ENCODE measurements around the gene CLIC3. TPM values are rescaled to one million over a fixed set of nuclear protein-coding genes. Genes with fewer than 3 reads are reported as not detected.

CLIC3 gene
- total RNA-seq, 1 donor, result 0.27 TPM

DNA sequence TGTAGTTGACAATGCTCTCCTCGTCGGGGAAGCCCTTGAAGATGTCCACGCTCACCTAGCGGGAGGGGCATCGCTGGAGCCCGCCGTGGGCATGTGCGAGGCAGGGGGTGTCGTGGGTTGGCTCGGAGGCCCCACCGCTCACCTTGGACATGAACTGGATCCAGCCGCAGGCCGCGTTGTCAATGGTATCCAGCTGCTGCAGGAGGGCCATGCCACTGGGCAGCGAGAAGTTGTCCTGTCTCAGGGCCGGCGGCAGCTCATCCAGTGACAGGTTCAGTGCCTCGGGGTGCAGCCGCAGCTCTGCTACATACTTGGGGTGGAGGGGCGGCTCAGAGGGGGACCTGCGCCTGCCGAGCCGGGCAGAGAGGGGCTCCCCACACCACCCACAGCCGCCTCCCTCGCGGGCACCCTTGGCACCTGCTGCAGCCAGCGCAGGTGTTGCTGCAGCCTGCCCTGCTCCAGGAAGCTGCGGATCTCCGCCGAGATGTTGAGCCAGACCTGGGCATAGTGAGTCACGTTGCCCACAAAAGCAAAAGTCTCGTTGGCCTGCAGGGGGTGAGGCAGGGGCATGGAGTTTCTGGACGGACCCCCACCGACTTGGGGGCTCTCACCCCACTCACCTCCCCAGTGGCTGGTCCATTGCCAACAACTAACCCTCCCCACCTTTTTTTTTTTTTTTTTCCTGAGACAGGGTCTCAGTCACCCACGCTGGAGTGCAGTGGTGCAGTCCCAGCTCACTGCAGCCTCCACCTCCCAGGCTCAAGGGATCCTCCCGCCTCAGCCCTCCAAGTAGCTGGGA is 22.6 kb upstream of the CLIC3 start:
- DNase-seq (ENCODE audit: low read depth in 2 of 3, low spot score in 2 of 3), result no peak

DNA sequence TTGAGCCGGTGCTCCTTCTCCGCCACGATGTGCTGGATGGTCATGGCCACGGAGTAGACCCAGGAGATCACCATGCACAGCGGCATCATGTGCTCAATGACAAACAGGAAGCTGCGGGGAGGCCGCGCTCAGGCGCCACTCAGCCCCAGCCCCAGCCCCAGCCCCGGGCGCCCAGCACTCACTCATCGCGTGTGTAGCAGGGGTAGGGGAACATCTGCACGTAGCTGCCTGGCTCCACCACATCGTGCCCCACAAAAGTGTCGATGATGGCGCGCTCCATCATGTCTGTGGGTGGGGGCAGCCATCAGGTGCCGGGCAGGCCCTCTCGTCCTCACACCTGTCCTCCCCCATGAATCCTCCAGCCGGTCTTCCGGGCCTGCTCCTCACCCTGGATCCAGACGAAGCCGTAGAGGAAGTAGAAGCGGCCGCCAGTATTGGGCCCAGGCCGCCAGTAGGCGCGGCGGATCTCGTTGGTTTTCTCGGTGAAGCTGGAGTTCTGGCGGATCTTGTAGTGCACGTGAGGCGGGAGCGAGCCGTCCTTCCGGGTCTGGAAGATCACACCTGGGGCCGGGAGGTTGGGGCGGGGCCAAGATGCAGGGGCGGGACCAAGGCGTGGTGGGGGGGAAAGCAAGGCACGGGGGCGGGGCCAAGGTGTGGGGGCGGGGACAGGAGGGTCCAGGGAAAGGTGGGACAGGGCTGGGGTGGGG is 21.6 kb upstream of the CLIC3 start:
- DNase-seq (ENCODE audit: low read depth in 2 of 3, low spot score in 2 of 3), result no peak

DNA sequence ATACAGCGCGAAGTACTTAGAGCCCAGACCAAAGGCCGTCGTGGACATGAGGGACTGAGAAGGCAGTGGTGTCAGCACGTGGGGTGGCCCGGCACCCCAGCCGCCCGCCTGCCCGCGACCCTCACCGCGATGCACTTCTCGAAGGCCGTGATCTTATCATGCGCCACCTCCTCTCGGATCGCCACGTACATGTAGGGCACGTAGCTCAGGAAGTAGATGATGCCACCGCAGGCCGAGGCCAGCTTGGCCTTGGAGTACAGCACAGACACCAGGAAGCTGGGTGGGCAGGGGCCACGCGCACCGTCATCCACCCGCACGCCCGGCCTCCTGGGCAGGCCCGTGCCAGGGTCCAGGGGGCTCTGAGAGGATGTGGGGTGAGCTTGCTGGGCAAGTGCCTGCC is 20.7 kb upstream of the CLIC3 start:
- DNase-seq (ENCODE audit: low read depth in 2 of 3, low spot score in 2 of 3), result no peak

DNA sequence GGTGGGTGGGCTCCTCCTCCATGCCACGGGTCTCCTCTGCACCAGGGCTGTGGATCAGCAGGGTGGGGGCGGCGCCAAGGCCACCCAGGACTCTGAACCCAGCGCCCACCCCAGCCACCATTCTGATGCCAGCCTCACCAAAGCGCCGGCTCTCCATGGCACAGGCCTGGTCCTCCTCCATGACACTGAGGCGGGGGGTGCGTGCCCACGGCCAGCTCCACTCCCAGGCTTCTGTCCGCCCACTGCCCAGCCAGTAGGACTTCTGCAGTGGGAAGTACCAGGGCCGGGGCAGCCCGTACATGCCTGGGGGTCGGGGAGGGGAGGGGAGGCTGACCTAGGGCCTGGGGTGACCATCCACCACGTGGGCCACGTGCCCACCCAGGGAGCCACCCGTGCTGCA is 20.1 kb upstream of the CLIC3 start:
- no peak for DNase-seq (ENCODE audit: low read depth in 2 of 3, low spot score in 2 of 3)

DNA sequence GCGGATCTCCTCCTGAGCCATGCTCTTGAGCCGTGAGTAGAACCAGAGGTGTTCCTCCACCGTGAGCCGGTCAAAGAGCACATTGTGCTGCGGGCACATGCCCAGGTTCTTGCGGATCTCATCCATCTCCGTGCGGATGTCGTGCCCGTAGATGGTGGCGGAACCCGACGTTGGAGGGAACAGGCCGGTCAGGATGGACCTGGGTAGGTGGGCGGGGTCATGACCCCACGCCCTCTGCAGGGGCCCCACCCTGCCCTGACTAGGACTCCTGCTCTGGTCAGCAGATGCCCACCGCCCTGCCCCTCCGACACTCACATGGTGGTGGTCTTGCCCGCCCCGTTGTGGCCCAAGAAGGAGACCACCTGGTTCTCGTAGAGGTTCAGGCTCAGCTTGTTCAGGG is 19.6 kb upstream of the CLIC3 start:
- DNase-seq (ENCODE audit: low read depth in 2 of 3, low spot score in 2 of 3), result no peak

DNA sequence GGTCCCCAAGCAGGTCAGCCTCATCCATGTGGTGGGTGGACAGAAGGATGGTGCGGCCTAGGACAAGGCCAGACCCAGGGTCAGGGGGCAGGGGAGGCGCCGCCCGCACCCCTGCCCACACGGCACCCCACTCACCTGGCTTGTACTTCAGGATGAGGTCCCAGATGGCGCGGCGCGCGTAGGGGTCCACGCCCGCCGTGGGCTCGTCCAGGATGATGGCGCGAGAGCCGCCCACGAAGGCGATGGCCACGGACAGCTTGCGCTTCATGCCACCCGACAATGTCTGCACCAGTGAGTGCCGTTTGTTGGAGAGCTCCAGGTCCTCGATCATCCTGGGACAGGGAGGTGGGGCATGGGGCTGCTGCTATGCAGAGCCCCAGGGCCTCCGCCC is 19.2 kb upstream of the CLIC3 start:
- no peak for DNase-seq (ENCODE audit: low read depth in 2 of 3, low spot score in 2 of 3)

DNA sequence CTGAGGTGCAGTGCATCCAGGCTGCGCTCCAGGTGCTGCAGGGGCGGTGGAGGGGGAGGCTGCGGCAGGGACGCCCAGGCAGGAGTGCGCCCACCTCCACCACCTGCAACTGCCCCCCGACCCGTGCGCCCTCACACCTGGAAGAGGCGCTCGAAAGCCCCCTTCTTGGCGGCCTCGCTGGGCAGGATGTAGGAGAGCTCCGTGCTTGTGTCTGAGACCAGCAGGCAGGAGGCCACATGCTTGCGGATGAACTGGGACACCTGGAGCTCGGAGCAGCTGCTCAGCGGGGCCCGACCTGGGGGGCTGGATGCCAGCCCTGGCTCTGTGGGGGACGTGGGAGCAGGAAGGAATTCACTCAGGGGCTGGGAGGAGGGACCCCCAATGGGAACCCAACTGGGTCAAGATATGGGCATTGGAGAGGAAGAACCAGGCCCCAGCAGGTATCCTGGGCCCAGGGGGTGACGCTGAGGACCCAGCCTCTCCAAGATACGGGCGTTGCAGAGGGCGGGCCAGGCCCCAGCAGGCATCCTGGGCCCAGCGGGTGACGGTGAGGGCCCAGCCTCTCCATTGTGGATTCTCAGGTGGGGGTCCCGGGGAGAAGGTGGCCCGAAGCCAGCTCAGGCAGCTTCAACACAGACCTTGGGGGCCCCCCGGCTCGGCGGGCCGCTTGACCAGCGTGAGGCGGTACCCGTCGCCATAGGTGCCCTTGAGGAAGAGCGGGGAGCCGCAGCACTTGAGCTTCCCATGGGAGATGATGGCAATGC is 18.6 kb upstream of the CLIC3 start:
- no peak for DNase-seq (ENCODE audit: low read depth in 2 of 3, low spot score in 2 of 3)

DNA sequence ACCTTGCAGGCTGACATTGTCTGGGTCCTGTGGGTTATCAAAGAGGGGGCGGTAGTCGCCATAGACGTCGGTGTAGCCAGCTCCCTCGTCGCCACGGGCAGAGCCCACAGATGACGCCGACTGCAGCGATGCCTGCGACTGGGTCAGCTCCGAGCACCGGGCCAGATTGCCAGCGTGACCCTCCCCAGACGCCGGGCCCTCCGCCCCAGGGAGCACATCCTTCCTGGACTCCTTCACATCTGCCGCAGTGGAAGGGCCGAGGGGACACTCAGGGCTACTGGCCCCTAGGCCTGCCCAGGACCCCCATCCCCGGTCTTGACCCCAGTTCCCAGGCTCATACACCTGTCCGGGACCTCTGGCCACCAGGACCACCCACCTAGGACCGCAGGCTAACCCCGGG is 17.8 kb upstream of the CLIC3 start:
- no peak for DNase-seq (ENCODE audit: low read depth in 2 of 3, low spot score in 2 of 3)

DNA sequence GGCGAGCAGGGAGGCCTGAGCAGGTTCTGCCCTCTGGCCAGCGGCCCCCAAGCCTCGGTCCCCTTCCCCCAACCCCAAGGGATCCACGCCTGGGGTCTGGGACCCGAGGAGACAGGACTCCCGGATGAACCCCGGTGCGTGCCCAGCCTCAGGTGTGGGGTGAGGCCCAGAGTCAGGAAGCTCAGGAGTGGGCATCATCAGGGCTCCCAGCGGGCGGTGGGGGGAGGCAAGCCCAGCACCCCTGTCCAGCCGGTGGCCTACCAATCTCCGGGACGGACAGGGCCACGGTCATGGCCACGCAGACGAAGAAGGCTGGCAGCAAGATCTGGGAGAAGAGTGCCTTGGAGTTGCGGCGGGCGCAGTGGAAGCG is 17.2 kb upstream of the CLIC3 start:
- no peak for DNase-seq (ENCODE audit: low read depth in 2 of 3, low spot score in 2 of 3)

DNA sequence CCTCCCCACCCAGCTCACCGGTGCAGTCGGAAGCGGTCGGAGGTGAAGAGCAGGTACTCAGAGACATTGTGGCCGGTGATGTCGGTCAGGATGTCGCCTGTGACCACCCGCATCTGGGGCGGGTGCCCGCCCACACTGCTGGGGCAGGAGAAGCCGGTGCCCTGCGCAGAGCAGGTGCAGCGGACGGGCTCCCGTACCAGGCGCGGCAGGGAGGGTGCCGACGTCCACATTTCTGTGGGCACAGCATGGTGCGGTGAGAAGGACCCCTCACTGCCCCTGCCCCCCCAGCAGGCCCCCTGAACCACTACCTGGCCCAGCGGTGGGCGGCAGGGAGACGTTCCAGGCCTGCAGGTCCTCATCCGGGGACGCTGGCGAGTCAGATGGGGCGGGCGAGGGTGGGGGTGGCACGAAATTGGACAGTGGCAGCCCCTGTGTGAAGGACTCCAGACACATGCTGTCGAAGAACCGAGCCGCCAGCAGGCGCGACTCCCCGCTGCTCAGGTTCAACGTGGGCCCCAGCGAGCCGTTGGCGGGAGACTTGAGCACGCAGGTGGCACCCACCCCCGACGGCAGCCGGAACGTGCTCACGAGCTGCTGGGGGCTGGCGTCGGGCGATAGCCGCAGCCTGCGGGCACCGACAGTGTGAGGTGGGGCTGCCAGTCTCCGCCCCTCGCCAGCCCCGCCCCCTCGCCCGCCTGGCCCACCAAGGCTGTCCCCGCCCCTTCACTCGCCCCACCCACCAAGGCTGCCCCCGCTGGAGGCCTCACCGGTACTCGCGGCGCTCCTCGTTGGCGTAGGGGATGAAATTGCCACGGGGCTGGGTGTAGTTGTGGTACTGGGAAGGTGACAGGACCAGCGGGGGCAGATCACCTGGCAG is 16.6 kb upstream of the CLIC3 start:
- DNase-seq (ENCODE audit: low read depth in 2 of 3, low spot score in 2 of 3), result no peak

DNA sequence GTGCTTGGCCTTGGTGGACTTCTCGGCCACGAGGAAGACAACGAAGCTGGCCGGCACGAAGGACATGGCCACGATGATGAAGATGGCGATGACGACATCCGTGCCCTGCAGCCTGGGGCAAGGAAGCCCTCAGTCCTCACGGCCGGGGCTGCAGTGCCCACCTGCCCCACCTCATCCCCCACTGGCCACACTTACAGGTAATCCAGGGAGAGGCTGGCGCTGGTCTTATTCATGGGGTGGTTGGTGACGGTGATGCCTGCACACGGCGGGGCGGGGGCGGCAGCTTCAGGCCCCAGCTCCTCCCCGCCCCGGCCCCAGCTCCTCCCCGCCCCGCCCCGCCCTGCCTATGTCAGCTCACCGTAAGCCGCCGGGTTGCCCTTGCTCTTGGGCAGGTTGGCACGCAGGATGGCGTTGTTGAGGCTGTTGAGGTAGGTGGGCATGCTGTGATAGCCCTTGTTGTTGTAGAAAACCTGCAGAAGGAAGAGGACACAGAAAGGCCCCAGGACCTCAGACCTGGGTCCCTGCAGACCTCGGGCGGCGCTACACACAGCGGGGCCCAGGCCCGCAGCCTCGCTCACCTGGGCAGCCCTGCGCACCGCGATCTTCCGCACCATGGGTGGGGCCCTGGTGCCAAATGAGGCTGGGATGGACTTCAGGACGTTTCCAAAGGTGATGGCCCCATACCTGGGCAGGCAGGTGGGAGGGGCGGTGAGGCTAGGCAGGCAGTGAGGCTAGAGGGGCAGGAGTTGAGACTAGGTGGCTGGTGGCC is 15.7 kb upstream of the CLIC3 start:
- DNase-seq (ENCODE audit: low read depth in 2 of 3, low spot score in 2 of 3), result no peak

DNA sequence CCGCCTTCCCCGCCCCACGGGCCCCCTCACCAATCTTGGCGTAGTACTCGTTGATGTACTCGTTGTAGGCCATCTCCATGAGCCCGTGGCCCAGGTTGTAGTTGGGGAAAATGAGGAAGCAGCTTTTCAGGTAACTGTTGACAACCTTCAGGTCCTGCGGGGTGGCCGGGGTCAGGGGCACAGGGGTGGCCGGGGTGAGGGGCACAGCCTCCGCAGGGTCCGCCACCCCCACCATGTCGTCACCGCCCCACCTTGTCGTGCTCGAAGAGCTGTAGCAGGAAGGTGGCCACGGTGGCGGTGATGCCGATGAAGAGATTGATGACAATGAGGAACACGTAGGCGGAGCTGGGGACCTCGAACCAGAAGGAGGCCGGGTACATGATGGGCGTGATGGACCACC is 14.8 kb upstream of the CLIC3 start:
- DNase-seq (ENCODE audit: low read depth in 2 of 3, low spot score in 2 of 3), result no peak

DNA sequence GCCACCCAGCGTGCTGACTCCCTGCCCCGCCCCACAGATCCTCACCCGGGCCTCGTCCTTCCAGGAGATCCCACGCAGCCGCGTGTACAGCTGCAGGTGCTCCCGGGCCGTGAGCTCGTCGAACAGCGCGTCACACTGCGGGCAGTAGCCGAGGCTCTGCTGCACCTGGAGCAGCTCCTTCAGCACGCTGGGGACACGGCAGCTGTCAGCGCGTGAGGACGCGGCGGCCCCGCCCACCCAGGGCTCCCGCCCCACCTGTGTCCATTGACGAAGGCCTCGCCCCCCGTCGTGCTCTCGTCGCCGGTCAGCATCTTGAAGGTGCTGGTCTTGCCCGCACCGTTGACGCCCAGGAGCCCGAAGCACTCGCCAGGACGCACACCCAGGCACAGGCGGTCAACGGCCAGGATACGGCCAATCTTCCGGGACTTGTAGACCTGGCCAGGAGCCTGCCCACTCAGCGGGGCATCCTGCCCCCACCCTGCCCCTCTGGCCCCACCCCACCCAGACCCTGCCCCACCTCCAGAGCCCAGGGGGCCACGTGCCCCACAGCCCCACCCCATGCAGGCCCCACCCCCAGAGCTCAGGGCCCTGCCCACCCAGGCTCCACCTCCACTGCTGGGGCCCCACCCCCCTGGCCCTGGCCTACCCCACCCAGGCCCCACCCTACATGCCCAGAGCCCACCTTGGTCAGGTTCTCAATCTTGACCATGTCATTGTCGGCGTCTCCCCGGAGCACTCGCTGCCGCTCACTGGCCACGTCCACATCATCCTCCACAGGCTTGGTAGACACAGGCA is 13.8 kb upstream of the CLIC3 start:
- no peak for DNase-seq (ENCODE audit: low read depth in 2 of 3, low spot score in 2 of 3)

DNA sequence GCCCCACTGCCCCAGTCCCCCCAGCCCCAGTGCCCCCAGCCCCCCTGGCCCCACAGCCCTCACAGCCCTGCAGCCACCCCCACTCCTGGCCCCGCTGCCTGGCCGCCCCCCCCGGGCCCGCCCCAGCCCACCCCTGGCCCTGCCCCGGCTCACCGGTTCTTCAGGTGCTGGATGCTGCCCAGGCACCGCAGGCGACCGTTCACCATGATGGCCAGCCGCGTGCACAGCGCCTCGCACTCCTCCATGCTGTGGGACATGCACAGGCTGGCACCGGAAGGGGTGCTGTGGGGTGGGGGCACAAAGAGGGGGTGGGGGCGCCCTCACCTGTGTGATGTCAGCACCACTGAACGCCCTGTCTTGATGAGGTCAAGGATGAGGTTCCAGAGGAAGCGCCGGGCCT is 12.8 kb upstream of the CLIC3 start:
- no peak for DNase-seq (ENCODE audit: low read depth in 2 of 3, low spot score in 2 of 3)

DNA sequence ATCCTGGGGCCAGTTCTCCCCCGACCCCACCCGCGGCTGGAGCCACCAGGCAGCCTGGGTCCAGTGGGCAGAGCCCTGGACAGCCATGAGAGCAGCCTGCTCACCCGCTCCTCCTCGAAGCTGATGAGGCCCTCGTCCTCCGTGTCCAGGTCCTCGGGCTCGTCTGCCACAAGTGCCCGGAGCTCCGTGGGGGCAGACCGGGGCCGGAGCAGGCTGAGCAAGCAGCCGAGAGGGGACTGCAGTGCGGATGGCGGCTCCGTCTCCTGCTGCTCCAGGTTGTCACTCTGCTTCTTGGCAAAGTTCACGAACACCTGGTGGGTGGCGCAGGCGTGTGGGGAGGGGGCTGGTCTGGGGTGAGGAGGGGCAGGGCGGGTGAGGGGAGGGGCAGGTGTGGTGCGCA is 11.9 kb upstream of the CLIC3 start:
- DNase-seq (ENCODE audit: low read depth in 2 of 3, low spot score in 2 of 3), result no peak

DNA sequence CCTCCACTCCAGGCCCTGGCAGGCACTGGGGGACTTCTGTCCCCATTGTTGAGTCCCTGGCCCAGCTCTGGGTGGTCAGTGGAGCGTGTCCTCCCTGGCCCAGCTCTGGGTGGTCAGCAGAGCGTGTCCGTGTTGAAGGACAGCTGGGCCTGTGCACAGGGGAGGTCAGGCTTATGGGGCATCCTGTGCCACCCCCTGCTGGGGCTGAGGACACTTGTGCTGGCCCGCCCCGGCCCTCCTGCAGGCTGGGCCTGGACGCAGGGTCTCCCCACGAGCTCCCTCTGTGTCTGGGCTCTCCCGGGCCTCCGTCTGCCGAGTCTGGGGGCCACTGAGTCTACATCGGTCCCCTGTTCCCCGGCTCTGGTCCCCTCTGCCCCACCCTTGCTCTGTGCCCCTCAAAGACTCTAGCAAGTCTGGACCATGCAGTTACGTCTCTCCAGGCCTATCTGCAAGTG is 11.5 kb upstream of the CLIC3 start:
- DNase-seq (ENCODE audit: low read depth in 2 of 3, low spot score in 2 of 3), result no peak

DNA sequence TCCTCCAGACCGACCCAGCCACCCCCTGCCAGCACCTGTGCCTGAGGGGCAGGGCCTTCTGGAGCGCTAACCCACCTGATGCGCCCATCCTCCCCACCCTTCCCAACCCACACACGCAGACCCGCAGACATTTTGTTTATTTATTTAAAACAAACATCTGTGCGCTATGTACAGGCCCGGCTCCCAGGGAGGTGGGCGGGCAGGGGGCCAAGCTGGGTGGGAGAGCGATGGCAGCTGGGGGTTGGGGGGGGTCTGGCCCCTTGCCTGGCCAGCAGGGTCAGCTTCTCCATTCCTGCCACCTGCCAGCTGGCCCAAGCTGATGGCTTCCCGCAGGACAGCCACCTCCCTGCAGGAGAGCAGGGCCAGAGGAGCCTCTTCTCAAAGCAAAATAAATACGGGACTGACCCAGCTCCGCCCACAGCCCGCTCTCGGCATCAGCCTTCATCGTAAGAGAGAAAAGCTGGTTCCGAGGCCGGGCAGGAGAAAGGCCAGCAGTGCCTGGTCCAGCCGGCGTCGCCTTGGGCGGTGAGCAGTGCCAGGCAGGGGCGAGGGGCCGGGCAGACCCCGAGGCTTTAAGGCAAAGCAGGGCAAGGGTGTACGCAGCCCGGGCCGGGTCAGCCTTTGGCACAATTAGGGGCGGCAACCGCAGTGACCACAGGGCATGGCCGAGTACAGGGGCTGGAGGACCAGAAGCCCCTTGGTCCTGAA is 10.9 kb upstream of the CLIC3 start:
- no peak for DNase-seq (ENCODE audit: low read depth in 2 of 3, low spot score in 2 of 3)

Measured in hematopoietic multipotent progenitor cell (in vitro differentiated cells).